Heart left ventricle (tissue), 13 donors: ENCODE measurements around the gene ANKLE1.

ENCODE experiments used
- CTCF ChIP-seq, 12 donors: fragments of 200-600 bp; sonication (generic) in 4 of 12; IDR thresholded peaks; one replicate each; pipeline versions ENCODE4 v1.5.0 to v1.8.0; 2018 to 2022; ENCODE audit warnings: antibody characterized with exemption in 12 of 12, mild to moderate bottlenecking in 5 of 12
- POLR2A ChIP-seq, 2 donors: fragments of 450-650 bp; IDR thresholded peaks; one replicate each; pipeline ENCODE4 v1.6.1; 2017; ENCODE audit warnings: antibody characterized with exemption in 2 of 2, mild to moderate bottlenecking in 2 of 2, moderate library complexity in 2 of 2
- donor health status: ischemic (EF 13 %, LVEDD 7.1; RV severe dilation, severe dysfunction).
- donor health status: DM: no; HTN: yes; CAD: no.
- donor health status: DM: no; HTN: no; CAD: no.
- donor health status: ischemic (EF 25% LVEDD 6.9; RV normal size, moderate dysfunction).
- donor health status: ischemic (EF 25% LVEDD 5.7; RV mildly dilated, moderate dysfunction).
- donor health status: ischemic (EF 35%, LVEDD 5.7; RV mildly dilated, moderate dysfunction).
- donor health status: nonischemic (EF 11% LVEDD 7.7; RV severe dilation, severe dysfunction).
- donor health status: DM: yes; HTN: yes; CAD: no.
- donor health status: PGD.
- donor health status: ischemic (EF 29% LVEDD 5.4; RV normal size, mild dysfunction).
- donor health status: nonischemic (EF 23%, LVEDD 6.1; RV moderate dilation, normal function).

- TF ChIP-seq CTCF (IDR thresholded peaks at IDR 0.05) (no peak), POLR2A (IDR thresholded peaks at IDR 0.05) (no peak)
Observed at GRCh38 chr19:17293605-17294004, 11.9 kb downstream of the ANKLE1 start.
